ENCODE measurements around the gene IL21R.

IL21R gene

GRCh38 chr16:27441276-27441675 is 39.3 kb downstream of the IL21R start:
- Histone ChIP-seq H3K27me3 (ENCODE audit: control insufficient read depth, low read length) (no peaks in the 10 kb centered on the region), H3K79me2 (ENCODE audit: control insufficient read depth, low read length) (no peaks in the 10 kb centered on the region), H3K4me2 (ENCODE audit: low read length) (no peak overlapping the region), H3K9me2 (replicated peaks; ENCODE audit: control insufficient read depth, low read length) (no peaks in the 10 kb centered on the region), H3K4me3 (ENCODE audit: low read length) (no peak overlapping the region), H3K36me3 (ENCODE audit: control insufficient read depth, low read length) (peaks cover 91% of the 10 kb centered on the region), H3K9me3 (ENCODE audit: control insufficient read depth, insufficient read depth, low read length) (peaks cover 6% of the 10 kb centered on the region; the same call in 1 of the 2 replicates), H4K20me1 (ENCODE audit: control insufficient read depth, insufficient read depth, low read depth, low read length) (peaks cover 4% of the 10 kb centered on the region; the same call in 1 of the 2 replicates), H3K4me1 (ENCODE audit: control insufficient read depth, low read length) (peaks cover 5% of the 10 kb centered on the region), H3F3A (ENCODE audit: control insufficient read depth, insufficient read depth) (no peaks in the 10 kb centered on the region), H3K27ac (ENCODE audit: low read depth, low read length) (no peak overlapping the region)
- TF ChIP-seq, protein P1, sequence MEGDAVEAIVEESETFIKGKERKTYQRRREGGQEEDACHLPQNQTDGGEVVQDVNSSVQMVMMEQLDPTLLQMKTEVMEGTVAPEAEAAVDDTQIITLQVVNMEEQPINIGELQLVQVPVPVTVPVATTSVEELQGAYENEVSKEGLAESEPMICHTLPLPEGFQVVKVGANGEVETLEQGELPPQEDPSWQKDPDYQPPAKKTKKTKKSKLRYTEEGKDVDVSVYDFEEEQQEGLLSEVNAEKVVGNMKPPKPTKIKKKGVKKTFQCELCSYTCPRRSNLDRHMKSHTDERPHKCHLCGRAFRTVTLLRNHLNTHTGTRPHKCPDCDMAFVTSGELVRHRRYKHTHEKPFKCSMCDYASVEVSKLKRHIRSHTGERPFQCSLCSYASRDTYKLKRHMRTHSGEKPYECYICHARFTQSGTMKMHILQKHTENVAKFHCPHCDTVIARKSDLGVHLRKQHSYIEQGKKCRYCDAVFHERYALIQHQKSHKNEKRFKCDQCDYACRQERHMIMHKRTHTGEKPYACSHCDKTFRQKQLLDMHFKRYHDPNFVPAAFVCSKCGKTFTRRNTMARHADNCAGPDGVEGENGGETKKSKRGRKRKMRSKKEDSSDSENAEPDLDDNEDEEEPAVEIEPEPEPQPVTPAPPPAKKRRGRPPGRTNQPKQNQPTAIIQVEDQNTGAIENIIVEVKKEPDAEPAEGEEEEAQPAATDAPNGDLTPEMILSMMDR (IDR thresholded peaks at IDR 0.05; ENCODE audit: low read depth, low read length, poor library complexity, severe bottlenecking) = no peak
- no peak for TF ChIP-seq EZH2phosphoT487 (IDR thresholded peaks at IDR 0.05; ENCODE audit: borderline replicate concordance, low read length)

- Histone ChIP-seq H3K36me3 (ENCODE audit: control insufficient read depth, low read length) (peaks cover 92% of the 10 kb centered on the region), H3K79me2 (ENCODE audit: control insufficient read depth, low read length) (no peaks in the 10 kb centered on the region), H4K20me1 (ENCODE audit: control insufficient read depth, insufficient read depth, low read depth, low read length) (peaks cover 4% of the 10 kb centered on the region; the same call in 1 of the 2 replicates), H3K4me3 (ENCODE audit: low read length) (no peak overlapping the region), H3K9me2 (replicated peaks; ENCODE audit: control insufficient read depth, low read length) (no peaks in the 10 kb centered on the region), H3K9me3 (ENCODE audit: control insufficient read depth, insufficient read depth, low read length) (peaks cover 6% of the 10 kb centered on the region; the same call in 1 of the 2 replicates), H3K27me3 (ENCODE audit: control insufficient read depth, low read length) (no peaks in the 10 kb centered on the region), H3F3A (ENCODE audit: control insufficient read depth, insufficient read depth) (no peaks in the 10 kb centered on the region), H3K4me1 (ENCODE audit: control insufficient read depth, low read length) (peaks cover 13% of the 10 kb centered on the region), H3K27ac (ENCODE audit: low read depth, low read length) (no peak overlapping the region), H3K4me2 (ENCODE audit: low read length) (no peak overlapping the region)
- TF ChIP-seq, protein P1 (IDR thresholded peaks at IDR 0.05; ENCODE audit: low read depth, low read length, poor library complexity, severe bottlenecking) = no peak
- no peak for TF ChIP-seq EZH2phosphoT487 (IDR thresholded peaks at IDR 0.05; ENCODE audit: borderline replicate concordance, low read length)
These were observed 40.0 kb downstream of the IL21R start for GRCh38 chr16:27441998-27442397.

GRCh38 chr16:27444015-27444414 is 42.0 kb downstream of the IL21R start:
- Histone ChIP-seq H3K27ac (ENCODE audit: low read depth, low read length) (no peak overlapping the region), H4K20me1 (ENCODE audit: control insufficient read depth, insufficient read depth, low read depth, low read length) (peaks cover 4% of the 10 kb centered on the region; the same call in 1 of the 2 replicates), H3F3A (ENCODE audit: control insufficient read depth, insufficient read depth) (no peaks in the 10 kb centered on the region), H3K4me1 (ENCODE audit: control insufficient read depth, low read length) (peaks cover 17% of the 10 kb centered on the region), H3K9me2 (replicated peaks; ENCODE audit: control insufficient read depth, low read length) (no peaks in the 10 kb centered on the region), H3K4me3 (ENCODE audit: low read length) (no peak overlapping the region), H3K36me3 (ENCODE audit: control insufficient read depth, low read length) (peaks cover 88% of the 10 kb centered on the region), H3K79me2 (ENCODE audit: control insufficient read depth, low read length) (no peaks in the 10 kb centered on the region), H3K4me2 (ENCODE audit: low read length) (no peak overlapping the region), H3K27me3 (ENCODE audit: control insufficient read depth, low read length) (no peaks in the 10 kb centered on the region), H3K9me3 (ENCODE audit: control insufficient read depth, insufficient read depth, low read length) (peaks cover 6% of the 10 kb centered on the region; the same call in 1 of the 2 replicates)
- TF ChIP-seq, protein P1 (IDR thresholded peaks at IDR 0.05; ENCODE audit: low read depth, low read length, poor library complexity, severe bottlenecking) = no peak
- no peak for TF ChIP-seq EZH2phosphoT487 (IDR thresholded peaks at IDR 0.05; ENCODE audit: borderline replicate concordance, low read length)
